Measurements from ENCODE around the gene IL17REL. TPM values are rescaled to one million over a fixed set of nuclear protein-coding genes. Genes with fewer than 3 reads are reported as not detected.

IL17REL gene
- total and polyA plus RNA-seq, 10 of the 15 experiments (the other 5 are each of a cell fraction or from before 2014, with no cell fraction given), result 0.03 TPM; not detected in 9

DNA sequence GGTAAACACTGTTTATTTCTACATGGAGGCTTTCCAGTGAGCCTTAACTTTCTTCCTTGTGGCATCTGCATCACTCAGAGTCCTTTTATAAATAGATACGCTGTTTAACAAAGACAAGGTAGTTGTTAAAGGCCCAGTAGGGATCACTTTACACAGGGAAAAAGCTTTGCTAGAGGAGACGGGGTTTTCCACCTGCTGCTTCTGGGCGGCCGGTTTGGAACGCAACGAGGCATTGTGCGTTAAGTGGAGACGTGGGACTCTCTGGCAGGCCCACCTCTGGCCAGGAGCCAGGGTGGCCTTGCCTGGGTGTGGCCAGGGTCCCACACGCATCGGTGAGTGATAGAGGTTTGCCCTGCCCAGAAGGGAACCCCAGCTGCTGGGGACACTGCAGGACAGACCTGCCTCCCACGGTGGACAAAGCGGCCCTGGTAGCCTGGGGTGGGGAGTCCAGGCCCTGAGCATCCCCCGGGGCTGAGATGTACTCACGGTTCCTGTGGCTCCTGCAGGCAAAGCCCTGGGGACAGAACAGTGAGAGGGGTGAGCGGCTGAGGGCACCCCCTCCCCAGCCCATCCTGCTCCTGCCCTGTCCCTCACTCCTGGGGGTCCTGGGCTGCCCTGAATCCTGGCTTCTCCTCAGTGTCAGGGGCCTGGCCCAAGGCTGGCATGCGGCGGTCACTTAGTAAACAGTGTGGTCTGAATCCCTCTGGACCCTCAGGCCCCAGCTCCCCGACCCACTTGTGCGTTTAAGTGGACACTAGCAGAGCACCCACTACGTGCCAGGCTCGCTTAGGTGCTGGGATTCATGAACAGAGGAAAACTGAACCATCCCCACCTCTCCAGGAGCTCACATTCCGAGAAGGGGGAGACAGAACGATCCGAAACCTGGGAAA lies 4.2 kb downstream of the IL17REL start:
- no peak overlapping the region for H3K9ac ChIP-seq (ENCODE audit: control insufficient read depth, insufficient read depth, low read length)
- FAIRE-seq (no peak), DNase-seq (ENCODE audit: low read depth, low spot score) (no peak), ATAC-seq (no peak)
- H3K36me3 ChIP-seq (ENCODE audit: control insufficient read depth in 2 of 2, insufficient read depth in 2 of 2, low read length in 1 of 2), result no peaks in the 10 kb centered on the region
- H3K9me3 ChIP-seq (replicated peaks; ENCODE audit: control insufficient read depth, insufficient read depth, low read length), result no peaks in the 10 kb centered on the region
- POLR2A ChIA-PET, result interaction anchor here (1.1 kb wide), 1 partner anchor 8 kb away, joined by 4 read pairs; no protein-coding TSS in a partner anchor
- BruUV-seq (replicated peaks), result no TSS peak
- H3K4me2 ChIP-seq (ENCODE audit: control insufficient read depth, insufficient read depth), result no peak overlapping the region
- peaks cover 11% of the 10 kb centered on the region for H3K4me1 ChIP-seq (ENCODE audit: control insufficient read depth, insufficient read depth, low read length)
- no peaks in the 10 kb centered on the region for H4K20me1 ChIP-seq (ENCODE audit: control insufficient read depth, insufficient read depth)
- no peak for TF ChIP-seq RAD51 (IDR thresholded peaks at IDR 0.05)
- TF ChIP-seq NFXL1 (IDR thresholded peaks at IDR 0.05; ENCODE audit: borderline replicate concordance), result no peak
- TF ChIP-seq ETV6 (conservative IDR thresholded peaks at IDR 0.05 in 1 of 2, IDR thresholded peaks at IDR 0.05 in 1 of 2; ENCODE audit: borderline replicate concordance in 1 of 2, low read depth in 1 of 2), result no peak
- no peak for TF ChIP-seq YBX1 (IDR thresholded peaks at IDR 0.05)
- no peak for TF ChIP-seq SMARCA5 (IDR thresholded peaks at IDR 0.05)
- no peak for TF ChIP-seq BACH1 (IDR thresholded peaks at IDR 0.05; ENCODE audit: borderline replicate concordance)
- no peak for TF ChIP-seq PML (IDR thresholded peaks at IDR 0.05; ENCODE audit: low read length)
- TF ChIP-seq NFIC (IDR thresholded peaks at IDR 0.05; ENCODE audit: low read depth, low read length), result no peak
- no peak for TF ChIP-seq RBBP5 (conservative IDR thresholded peaks at IDR 0.05)
- TF ChIP-seq, protein P1, sequence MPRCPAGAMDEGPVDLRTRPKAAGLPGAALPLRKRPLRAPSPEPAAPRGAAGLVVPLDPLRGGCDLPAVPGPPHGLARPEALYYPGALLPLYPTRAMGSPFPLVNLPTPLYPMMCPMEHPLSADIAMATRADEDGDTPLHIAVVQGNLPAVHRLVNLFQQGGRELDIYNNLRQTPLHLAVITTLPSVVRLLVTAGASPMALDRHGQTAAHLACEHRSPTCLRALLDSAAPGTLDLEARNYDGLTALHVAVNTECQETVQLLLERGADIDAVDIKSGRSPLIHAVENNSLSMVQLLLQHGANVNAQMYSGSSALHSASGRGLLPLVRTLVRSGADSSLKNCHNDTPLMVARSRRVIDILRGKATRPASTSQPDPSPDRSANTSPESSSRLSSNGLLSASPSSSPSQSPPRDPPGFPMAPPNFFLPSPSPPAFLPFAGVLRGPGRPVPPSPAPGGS (IDR thresholded peaks at IDR 0.05; ENCODE audit: borderline replicate concordance, insufficient read depth, low read depth, low read length, poor library complexity, severe bottlenecking), result no peak
- TF ChIP-seq JUND (IDR thresholded peaks at IDR 0.05; ENCODE audit: low read depth, low read length), result no peak
- TF ChIP-seq, protein P2, sequence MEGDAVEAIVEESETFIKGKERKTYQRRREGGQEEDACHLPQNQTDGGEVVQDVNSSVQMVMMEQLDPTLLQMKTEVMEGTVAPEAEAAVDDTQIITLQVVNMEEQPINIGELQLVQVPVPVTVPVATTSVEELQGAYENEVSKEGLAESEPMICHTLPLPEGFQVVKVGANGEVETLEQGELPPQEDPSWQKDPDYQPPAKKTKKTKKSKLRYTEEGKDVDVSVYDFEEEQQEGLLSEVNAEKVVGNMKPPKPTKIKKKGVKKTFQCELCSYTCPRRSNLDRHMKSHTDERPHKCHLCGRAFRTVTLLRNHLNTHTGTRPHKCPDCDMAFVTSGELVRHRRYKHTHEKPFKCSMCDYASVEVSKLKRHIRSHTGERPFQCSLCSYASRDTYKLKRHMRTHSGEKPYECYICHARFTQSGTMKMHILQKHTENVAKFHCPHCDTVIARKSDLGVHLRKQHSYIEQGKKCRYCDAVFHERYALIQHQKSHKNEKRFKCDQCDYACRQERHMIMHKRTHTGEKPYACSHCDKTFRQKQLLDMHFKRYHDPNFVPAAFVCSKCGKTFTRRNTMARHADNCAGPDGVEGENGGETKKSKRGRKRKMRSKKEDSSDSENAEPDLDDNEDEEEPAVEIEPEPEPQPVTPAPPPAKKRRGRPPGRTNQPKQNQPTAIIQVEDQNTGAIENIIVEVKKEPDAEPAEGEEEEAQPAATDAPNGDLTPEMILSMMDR (IDR thresholded peaks at IDR 0.05 in 2 of 3, conservative IDR thresholded peaks at IDR 0.05 in 1 of 3; ENCODE audit: control insufficient read depth in 2 of 3, extremely low read depth in 1 of 3, insufficient read depth in 1 of 3, low read depth in 3 of 3, low read length in 3 of 3), result no peak
- TF ChIP-seq NR2C1 (IDR thresholded peaks at IDR 0.05), result no peak
- no peak for TF ChIP-seq TCF7 (IDR thresholded peaks at IDR 0.05; ENCODE audit: borderline replicate concordance)
- TF ChIP-seq, protein P3, sequence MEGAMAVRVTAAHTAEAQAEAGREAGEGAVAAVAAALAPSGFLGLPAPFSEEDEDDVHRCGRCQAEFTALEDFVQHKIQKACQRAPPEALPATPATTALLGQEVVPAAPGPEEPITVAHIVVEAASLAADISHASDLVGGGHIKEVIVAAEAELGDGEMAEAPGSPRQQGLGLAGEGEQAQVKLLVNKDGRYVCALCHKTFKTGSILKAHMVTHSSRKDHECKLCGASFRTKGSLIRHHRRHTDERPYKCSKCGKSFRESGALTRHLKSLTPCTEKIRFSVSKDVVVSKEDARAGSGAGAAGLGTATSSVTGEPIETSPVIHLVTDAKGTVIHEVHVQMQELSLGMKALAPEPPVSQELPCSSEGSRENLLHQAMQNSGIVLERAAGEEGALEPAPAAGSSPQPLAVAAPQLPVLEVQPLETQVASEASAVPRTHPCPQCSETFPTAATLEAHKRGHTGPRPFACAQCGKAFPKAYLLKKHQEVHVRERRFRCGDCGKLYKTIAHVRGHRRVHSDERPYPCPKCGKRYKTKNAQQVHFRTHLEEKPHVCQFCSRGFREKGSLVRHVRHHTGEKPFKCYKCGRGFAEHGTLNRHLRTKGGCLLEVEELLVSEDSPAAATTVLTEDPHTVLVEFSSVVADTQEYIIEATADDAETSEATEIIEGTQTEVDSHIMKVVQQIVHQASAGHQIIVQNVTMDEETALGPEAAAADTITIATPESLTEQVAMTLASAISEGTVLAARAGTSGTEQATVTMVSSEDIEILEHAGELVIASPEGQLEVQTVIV (IDR thresholded peaks at IDR 0.05; ENCODE audit: borderline replicate concordance, partially characterized antibody), result no peak
- TF ChIP-seq EED (IDR thresholded peaks at IDR 0.05; ENCODE audit: low read depth), result no peak
- H3K4me3 ChIP-seq, result no peak overlapping the region
- 77% methylated on average over 24 of the region's 24 CpGs for WGBS (ENCODE audit: insufficient coverage, insufficient replicate concordance, low lambda C conversion rate, missing lambda C conversion rate)
- H3K27ac ChIP-seq (ENCODE audit: control insufficient read depth, insufficient read depth), result no peak overlapping the region
- no peaks in the 10 kb centered on the region for H3K27me3 ChIP-seq (replicated peaks in 1 of 2; ENCODE audit: control insufficient read depth in 2 of 2, insufficient read depth in 2 of 2, low read length in 1 of 2)
- CTCF ChIA-PET, result interaction anchor here (1.5 to 2.1 kb wide), 2 partner anchors 12 to 78 kb away, joined by 7 to 8 read pairs; no protein-coding TSS in a partner anchor
- in situ Hi-C loops (cut with MboI), result no loop called here
- SMC1A ChIA-PET (ENCODE audit: uncharacterized antibody, unreplicated experiment), result no interaction called here
- no peak overlapping the region for H2AFZ ChIP-seq (ENCODE audit: control insufficient read depth, low read depth, low read length)
- RAD21 ChIA-PET (ENCODE audit: unreplicated experiment), result interaction anchor here (2.0 kb wide), 1 partner anchor 22 kb away, joined by 5 read pairs; no protein-coding TSS in a partner anchor
- intact Hi-C loops (cut with micrococcal nuclease; ENCODE audit: unreplicated experiment), result no loop called here
- no peaks in the 10 kb centered on the region for H3K79me2 ChIP-seq (ENCODE audit: control insufficient read depth, insufficient read depth, low read length)
